GM19397 (cell line): ENCODE results near the gene SLC26A5.
A peak's percentile ranks its signal among the peaks of the same experiment; 100 is the strongest.

Experiments used
- ATAC-seq: cut with Tn5 transposase; IDR thresholded peaks from one replicate; pipeline ENCODE4 v1.9.1; 2021; ENCODE audit warnings: mild to moderate bottlenecking, moderate library complexity; ENCODE audit not compliant: unreplicated experiment

The SLC26A5 gene

GRCh38 chr7:103348452-103348851 is 97.6 kb downstream of the SLC26A5 start:
- no peak for ATAC-seq

GRCh38 chr7:103347507-103348267 is 98.3 kb downstream of the SLC26A5 start, which contains the start of gene PSMC2:
Gene PSMC2, plus strand, starts transcription at chr7:103347643. Its CDS starts 69 bp downstream, at chr7:103347712.
- peak; percentile 65 for ATAC-seq

GRCh38 chr7:103346396-103346795 is 99.6 kb downstream of the SLC26A5 start:
- no peak for ATAC-seq

DNA sequence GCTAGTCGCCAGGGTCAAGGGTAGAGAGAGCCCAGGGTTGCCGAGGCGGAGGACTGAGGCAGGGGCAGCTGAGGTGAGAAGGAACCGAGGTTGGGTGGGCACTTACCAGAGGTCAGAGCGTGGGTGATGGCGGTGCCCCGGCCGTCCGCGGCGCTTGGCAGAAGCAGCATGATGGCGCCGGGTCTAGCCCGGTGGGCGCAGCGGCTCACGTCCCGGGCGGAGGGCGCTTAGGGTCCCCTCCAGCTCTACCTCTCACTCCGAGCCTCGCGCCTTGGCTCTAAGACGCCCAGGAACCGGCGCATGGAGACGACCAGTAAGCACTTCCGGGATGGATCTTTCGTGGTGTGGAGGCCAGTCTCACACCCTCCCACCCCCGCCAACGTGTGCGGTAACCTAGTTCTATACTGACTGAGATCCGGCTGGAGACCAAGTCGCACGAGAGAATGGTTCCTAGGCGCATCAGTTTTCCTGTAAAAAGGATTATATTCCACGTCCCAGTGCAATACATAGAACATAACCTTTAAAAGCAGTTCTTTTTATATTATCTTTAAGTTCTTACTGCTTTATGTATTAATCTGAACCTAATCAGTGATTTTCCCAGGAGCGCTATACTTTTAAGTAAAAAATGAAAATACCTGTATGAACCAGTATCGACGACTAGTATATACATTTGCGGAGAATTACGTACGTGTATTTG is 101.4 kb downstream of the SLC26A5 start, which contains the start of gene DNAJC2:
Gene DNAJC2 (minus strand): TSS at position 315 of the 697 bp plus-strand sequence. CDS start 145 bp downstream, at position 170.
- ATAC-seq, result peak; percentile 74

DNA sequence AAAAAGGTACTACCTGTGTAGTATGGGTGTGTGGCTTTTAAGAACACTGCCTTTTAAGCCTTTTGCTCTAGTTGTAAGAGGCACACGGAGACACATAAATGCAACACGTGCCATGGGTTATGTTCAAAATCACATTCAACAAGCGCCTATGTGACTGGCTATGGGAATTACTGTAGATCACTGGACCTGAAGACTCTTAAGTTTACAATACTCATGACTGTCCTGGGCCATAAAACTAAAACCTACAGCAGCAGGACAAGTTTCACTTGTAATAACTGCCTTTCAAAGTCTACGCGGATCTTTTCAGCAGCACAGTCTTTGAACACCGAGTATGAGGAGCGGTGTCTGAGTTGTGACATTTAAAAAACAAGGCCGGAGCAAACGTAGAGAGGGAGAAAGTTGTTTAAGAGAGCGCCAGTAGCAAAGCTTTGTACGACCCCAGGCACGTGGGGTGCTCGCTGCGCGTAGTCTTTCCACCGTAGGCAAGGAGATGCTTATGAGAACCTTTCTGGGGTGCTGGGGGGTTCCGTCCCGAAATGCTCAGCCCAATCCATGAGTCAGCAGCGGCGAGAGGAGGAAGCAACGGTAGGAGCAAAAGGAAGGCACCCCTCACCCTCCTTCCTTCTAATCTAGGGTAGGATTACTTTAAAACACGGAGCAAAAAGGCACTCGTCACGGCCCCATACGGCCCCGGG is 102.1 kb downstream of the SLC26A5 start:
- ATAC-seq, result peak; percentile 12

- no peak for ATAC-seq
Observed at GRCh38 chr7:103343332-103343731, 102.7 kb downstream of the SLC26A5 start.

DNA sequence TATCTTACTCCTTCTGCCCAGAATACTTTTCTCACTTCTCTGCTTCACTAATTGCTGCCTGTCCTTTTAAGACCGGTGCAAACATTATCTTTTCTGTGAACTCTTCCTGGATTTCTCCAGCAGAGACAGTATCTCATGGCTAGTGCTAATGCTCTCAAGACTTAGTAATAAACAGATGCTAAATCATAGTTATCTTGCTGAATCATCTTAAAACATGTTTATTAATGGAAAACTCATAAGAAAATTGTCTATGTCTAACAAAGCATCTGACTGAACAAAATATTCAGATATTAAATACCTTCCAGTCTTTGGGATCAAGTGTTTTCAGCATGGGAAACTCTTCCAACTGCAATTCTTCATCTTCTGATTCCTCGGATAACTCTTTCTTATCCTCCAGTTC is 104.5 kb downstream of the SLC26A5 start:
- no peak for ATAC-seq

- ATAC-seq, result no peak
Observed at GRCh38 chr7:103338864-103339263, 107.1 kb downstream of the SLC26A5 start.

DNA sequence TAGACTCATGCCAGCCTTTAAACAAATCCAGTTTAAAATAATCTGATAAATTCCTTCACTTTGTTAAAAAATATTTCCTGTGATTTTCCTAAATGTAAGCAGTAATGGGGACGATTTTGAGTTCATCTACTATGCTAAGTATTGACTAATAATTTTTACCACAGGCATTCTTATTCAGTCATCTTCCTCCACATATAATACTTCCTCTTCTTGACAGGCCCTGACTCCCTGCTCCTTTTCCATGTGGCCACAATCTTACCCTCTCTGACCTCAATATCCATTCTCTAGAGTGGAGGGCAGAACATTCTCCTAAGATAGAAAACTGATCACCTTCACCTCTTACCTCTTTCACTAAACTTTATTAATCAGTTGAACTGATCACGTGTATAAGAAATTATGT is 109.2 kb downstream of the SLC26A5 start:
- no peak for ATAC-seq

GRCh38 chr7:103325744-103326143 is 120.3 kb downstream of the SLC26A5 start:
- ATAC-seq, result no peak
